Measurements from ENCODE around the gene ANO10. TPM values are rescaled to one million over a fixed set of nuclear protein-coding genes. Genes with fewer than 3 reads are reported as not detected.
"Not testable (repeated sequence)": the region's sequence is repeated elsewhere in the genome, so short reads cannot be mapped to it uniquely, and the experiment has no call there.

ANO10 gene
- total RNA-seq, 1 donor: 19.1 TPM

DNA sequence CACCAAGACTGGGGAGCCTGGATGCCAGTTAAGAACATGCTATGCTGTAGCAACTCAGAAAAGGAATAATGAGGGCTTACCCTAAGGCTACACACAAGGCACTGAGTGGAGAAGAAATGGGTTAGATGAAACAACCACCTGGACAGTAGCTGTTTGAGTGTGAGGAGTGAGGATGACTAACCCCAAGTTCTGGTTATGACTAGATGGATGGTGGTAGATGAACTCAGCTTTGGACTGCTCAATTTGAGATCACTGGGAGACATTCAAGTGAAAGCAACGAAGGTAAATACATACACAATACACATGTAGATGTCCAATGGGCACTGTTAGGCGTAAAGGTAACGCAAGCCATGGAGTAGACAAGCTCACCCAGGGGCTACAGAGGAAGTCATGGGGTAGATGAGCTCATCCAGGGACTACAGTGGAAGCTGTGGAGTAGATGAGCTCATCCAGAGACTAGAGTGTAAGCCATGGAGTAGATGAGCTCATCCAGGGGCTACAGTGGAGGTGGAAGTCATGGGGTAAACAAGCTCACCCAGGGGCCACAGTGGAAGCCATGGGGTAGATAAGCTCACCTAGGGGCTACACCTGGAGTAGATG is 98.3 kb downstream of the ANO10 start:
- no peak for DNase-seq (ENCODE audit: low read depth in 2 of 3, low spot score in 2 of 3)

DNA sequence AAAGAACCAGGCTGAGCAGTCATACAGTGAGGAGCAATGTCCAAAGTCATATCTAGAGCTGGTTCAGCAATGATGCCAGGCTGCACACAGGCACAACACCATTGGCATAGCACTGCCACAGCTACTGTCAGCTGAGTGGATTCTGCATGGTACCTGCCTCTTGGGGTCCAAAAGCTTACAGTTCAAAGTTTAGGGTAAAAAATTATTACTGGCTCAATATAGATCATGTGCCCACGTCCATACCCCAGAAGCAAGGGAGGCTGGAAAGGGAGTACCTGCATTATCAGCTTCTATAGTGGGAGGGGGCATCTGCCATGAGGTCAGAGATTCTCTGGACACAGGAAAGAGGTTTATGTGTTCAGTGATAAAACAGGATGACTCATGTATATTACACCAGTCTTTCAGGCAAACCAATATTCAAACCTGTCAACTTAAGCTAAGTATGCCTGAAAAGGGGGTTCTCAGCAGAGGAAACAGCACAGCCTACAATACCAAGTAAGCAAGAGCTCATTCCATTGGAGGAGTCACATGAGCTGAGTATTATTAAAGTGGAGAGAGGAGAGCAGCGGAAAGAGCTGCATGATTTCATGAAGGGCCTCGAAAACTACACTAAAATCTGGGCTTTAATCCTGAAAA is 99.0 kb downstream of the ANO10 start:
- DNase-seq (ENCODE audit: low read depth in 2 of 3, low spot score in 2 of 3): no peak

DNA sequence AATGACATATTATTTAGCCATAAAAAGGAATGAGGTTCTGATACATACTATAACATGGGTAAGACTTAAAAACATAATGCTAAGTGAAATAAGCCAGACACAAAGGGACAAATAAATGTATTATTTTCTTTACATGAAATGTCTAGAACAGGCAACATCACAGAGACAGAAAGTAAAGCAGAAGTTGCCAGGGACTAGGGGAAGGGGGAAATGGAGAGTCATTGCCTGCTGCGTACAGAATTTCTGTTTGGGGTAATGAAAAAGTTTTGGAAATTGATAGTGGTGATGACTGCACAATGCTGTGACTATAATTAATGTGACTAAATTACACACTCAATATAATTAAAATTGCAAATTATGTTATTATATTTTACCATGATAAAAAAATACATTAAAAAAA is 99.9 kb downstream of the ANO10 start:
- peak in 1 of 3 donors; percentile 38 for DNase-seq (ENCODE audit: low read depth in 2 of 3, low spot score in 2 of 3)

DNA sequence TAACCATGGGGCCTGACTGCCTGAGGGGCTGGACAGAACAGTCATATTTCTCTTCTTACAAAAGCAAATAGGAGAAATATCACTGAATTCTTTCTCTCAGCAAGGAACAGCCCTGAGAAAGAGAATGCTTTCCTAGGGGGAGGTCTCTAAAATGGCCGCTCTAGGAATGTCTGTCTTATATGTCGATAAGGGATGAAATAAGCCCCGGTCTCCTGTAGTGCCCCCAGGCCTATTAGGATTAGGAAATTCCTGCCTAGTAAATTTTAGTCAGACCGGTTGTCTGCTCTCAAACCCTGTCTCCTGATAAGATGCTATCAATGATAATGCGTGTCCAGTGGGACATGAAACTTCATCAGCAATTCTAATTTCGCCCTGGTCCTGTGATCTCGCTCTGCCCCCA is 103.3 kb downstream of the ANO10 start:
- not testable (repeated sequence) for DNase-seq (ENCODE audit: low read depth in 2 of 3, low spot score in 2 of 3)

DNA sequence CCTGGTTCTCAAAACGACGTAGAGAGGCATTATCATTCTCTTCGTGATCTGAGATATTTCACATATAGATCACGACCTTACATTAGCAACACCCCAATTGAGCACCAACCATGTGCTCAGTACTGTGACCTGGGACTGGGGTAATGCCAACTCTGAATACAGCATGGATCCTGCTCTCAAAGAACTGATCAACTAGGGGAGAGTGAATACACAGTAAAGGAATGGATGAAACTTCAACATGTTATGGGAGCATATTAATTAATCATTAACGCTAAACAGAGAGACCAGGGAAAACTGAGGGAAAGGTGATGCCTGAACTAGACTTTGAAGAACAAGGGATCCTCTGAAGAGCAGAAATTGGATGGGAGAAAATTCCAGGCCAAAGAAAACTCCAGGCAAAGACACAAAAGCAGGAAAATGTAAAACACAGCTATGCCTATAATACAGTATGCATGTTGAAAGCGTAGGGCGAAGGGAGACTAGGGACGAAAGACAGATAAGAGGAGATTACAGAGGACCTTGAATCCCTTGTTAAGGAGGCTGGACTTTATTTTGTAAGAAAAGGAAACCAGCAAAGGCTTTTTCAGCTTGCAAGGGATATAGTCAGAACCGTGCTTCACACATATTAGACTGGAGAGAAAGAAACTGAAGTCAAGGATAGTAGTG is 105.7 kb downstream of the ANO10 start:
- DNase-seq (ENCODE audit: low read depth in 2 of 3, low spot score in 2 of 3): no peak

DNA sequence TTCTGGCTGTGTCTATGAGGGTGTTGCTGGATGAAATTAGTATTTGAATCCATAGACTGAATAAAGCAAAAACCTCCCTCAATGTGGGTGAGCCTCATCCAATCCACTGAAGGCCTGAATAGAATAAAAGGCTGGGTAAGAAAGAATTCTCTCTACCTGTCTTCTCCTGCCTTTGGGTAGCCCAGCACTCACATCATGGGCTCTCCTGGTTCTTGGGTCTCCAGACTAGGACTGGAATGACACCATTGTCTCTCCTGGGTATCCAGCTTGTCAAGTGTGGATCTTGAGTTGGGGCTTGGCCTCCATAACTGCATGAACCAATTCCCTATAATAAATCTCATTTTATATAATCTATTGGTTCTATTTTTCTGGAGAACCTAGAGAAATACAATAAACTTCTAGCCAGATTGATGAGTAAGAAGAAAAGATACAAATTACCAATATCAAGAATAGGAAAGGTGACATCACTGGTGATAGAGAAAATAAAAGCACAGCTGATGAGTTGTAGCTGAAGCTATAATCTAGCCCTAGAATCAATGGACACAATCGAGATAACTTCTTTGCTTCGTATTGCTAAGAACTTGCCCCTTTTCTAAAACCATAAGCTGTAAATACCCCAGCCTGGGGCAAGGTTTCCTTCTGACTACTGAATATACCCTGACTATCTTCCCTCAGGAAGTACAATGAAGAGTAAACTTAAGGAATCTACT is 106.4 kb downstream of the ANO10 start:
- no peak for DNase-seq (ENCODE audit: low read depth in 2 of 3, low spot score in 2 of 3)

DNA sequence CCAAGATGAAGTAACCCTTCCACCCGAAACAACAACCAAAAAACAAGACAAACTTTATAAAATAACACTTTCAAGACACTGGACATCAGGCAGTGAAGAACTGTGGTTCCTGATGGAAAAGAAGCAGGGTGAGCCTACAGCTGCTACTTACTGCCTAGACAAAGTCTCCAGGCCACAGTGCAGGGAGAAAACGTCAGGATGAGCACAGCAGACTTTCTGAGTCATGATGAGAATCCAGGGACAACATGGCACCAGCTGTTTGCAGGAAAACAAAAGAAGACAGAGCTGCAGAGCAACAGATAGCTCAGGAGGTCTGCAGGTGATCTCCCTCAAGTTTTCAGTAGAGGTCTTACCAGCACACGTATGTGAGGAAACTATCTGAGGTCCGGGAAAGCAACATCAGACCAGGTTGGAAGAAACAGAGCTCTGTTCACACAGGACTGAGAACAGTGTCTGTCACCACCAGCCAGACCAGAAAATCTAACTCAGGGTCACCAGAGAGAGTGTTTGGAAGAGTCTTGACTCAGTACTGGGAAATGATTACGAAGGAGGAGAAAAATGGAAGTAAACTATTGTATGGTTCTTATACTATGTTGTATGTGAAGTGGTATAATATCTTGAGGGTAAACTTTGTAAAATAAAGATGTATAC is 108.9 kb downstream of the ANO10 start:
- DNase-seq (ENCODE audit: low read depth in 2 of 3, low spot score in 2 of 3): no peak

DNA sequence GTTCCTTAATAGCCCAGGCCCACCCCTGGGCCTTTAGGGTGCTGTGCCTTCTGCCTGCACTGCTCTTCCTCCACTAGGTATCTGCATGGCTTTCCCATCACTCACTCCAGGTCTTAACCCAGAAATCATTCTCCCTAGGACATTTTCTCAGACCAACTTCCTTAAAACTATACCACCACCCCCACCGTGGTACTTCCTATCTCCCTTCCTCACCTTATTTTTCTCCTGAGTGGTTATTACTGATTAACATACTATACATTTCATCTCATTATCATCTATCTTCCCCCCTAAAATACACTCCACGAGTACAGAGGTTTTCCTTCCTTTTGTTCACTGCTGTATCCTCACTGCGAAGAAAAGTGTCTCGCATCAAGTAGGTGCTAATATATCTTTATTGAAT is 115.2 kb downstream of the ANO10 start:
- no peak for DNase-seq (ENCODE audit: low read depth in 2 of 3, low spot score in 2 of 3)

DNA sequence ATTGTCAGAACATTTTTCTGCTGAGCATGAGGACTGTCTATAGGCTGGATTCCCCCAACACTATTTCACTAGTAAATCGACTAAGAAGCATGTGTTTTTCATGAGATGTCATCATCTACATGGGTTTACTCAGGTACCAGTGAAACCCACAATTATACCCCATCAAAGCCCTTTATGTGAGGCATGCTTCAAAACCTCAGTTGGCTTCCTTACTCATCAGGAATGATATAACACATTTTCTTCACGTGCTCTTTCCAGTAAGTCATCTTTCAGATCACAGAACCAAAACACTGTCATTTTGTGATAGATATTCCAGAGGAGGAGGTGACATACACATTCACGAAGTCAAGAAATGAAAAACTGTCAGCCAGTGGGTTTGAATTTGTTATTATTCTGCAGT is 116.5 kb downstream of the ANO10 start:
- DNase-seq (ENCODE audit: low read depth in 2 of 3, low spot score in 2 of 3): no peak

DNA sequence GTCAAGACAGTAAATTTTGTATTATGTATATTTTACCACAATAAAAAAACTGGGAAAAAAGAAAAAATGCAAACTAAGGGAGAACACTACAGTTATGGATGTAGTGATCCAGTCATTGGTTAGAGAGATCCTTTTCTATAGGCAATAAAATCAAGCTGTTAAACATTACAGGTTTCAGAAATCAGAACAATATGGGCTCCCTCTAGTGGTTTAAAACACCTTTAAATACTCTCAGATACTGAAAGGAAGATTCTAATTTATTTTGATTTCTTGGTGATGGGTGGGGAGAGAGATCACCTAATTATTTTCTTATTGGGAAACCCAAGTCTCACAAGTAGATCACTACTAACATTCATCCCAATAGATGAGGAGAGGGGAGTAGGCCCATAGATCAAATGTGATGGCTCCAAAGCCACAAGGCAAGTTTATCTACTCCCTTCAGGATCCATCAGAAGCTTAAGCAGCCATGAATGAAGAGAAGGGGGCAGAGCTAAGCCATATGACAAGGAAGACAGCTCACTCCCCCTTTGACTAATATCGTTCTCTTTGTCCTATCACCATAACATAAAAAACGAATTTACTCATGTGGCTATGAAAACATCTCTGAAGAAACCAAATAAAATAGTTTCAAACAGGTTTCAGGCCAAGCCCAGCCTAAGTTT is 118.6 kb downstream of the ANO10 start:
- DNase-seq (ENCODE audit: low read depth in 2 of 3, low spot score in 2 of 3): peak in 2 of 3 donors; percentile 20 to 48

DNA sequence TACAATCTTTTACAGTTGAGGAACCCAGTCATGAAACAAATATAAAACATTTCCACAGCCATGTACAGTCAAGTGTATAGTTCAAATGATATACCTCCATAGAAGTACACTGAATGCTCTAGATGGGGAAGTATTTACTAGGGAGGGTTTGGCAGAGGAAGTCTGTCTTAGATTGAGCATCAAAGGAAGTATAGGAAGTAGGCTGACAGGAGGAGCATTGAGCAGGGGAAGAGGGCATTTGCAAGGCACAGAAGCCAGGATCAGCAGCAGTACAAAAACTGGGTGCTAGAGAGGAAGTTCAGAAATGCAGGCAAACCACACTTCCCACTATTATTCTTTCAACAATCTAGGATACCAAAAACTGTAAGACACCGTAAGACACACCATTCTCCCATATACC is 122.6 kb downstream of the ANO10 start:
- peak in 2 of 3 donors; percentile 16 to 42 for DNase-seq (ENCODE audit: low read depth in 2 of 3, low spot score in 2 of 3)

DNA sequence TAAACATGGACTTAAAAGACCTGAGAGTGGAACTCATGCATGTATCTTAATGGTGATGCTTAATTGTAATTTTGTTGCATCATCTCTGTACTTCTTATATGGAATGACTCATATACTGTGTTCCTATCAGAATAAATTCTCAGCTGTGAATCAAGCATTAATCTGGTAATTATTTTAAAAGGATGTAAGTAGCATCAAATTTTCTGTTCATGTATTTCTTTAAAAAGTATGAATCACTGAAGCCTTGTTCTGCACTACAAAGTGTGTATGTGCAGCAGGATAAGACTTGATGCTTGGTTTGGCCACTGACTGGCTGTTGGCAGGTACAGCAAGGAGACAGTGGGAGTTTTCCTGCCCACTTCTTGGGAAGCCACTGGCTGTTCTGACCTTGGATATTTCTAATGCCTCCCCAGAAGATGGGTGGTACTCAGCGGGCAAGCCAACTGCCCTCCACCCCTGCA is 123.9 kb downstream of the ANO10 start:
- DNase-seq (ENCODE audit: low read depth in 2 of 3, low spot score in 2 of 3): no peak

DNA sequence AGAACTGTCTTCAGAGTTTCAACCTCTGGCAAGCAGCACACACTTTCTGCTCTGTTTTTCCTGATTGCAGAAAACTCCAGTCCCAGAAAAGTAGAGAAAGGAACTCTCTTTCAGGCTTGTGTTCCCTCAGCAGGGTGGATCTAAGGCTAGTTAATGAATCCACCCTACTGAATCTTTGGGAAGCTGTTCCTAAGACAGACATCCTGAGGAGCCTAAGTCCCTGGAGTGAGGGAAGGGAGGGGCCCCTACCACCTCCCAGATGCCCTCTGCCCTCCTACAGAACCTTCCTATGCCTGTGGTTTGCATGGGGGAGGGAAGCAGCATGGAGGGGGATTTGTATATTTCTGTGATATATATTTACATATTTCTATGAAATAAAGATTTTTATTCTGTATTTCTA is 124.4 kb downstream of the ANO10 start:
- DNase-seq (ENCODE audit: low read depth in 2 of 3, low spot score in 2 of 3): no peak

DNA sequence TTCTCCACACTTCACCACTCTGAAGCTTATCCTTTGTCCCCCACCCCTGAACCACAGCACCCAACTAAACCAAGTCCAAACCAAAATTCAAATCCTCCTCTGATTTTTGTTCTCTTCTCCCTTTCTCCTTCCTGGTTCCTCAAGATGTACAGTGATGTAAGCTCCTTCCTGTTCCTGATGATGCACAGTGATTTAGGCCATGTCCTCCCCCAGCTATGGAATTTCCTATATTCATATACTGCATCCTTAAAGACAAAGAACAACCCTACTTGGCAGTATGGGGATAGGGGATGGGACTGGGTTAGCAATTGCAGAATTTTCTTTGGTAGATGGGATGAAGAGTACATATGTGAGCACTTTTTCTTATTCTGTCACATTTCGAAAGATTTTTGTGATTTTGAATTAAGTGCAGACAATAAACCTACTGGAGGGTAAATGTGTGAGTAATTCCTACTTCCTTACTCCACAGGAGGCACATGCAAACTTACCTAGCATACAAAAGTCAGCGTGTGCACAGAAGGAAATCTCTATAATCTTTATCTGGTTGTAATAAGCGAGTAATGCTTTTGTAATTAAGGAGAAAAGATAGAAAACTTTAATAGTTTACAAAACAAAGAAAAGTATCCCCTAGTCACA is 125.0 kb downstream of the ANO10 start:
- DNase-seq (ENCODE audit: low read depth in 2 of 3, low spot score in 2 of 3): no peak

DNA sequence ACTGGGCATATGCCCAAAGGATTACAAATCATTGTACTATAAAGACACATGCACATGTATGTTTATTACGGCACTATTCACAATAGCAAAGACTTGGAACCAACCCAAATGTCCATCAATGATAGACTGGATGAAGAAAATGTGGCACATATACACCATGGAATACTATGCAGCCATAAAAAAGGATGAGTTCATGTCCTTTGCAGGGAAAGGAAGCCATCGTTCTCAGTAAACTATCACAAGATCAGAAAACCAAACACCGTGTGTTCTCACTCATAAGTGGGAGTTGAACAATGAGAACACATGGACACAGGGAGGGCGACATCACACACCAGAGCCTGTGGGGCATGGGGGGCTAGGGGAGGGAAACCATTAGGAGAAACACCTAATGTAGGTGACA is 128.9 kb downstream of the ANO10 start:
- DNase-seq (ENCODE audit: low read depth in 2 of 3, low spot score in 2 of 3): not testable (repeated sequence)

DNA sequence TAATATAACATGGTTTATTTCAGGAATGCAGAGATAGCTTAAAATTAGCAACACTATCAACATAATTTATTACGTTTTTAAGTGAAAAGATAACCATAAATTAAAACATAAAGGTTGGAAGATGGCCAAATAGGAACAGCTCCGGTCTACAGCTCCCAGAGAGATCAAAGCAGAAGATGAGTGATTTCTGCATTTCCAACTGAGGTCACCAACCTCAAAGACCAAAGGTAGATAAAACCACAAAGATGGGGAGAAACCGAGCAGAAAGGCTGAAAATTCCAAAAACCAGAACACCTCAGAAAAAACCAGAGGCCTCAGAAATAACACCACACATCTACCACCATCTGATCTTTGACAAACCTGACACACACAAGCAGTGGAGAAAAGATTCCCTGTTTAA is 130.0 kb downstream of the ANO10 start:
- DNase-seq (ENCODE audit: low read depth in 2 of 3, low spot score in 2 of 3): not testable (repeated sequence)

DNA sequence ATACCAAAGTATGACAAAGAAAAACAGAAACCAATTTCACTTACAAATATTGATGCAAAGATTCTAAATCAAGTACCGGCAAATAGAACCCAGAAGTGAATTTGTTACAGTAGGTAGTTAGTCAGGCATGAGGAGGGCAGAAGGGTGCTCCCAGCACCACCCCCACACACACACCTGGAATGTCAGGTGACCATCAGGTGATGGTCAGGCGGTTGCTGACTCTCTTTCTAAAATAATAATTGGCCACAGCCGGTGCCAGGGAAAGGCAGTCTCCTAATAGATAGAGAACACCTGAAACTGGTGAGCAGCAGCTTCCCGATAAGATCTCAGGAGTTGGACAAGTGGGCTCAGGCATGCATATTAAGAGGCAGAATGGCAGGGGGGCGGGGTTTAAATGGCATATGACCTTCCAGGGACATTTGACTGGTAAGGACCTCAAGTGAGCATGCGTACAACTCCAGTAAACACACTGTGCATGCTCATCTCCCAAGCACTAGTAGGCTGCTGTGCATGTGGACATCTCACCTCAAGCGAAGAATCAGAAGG is 131.1 kb downstream of the ANO10 start:
- no peak for DNase-seq (ENCODE audit: low read depth in 2 of 3, low spot score in 2 of 3)

DNA sequence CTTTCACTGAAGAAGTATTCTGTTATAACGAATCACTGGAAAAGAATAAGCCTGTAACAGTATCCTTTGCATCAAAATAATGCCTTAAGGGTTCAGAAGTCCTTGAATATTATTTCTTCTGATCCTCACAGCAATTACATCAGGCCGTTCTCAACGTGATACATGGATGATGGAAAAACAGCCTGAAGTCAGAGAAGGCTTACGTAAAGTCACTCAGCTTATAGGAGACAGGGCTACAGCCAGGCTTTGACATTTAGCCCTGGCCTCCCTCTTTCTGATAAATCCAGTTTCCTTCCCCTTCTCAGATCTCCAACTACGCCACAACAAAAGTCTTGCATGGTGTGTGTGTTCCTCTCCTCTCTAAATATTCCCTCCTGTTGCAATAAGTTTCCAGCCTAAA is 131.9 kb downstream of the ANO10 start:
- DNase-seq (ENCODE audit: low read depth in 2 of 3, low spot score in 2 of 3): peak in 1 of 3 donors; percentile 11

DNA sequence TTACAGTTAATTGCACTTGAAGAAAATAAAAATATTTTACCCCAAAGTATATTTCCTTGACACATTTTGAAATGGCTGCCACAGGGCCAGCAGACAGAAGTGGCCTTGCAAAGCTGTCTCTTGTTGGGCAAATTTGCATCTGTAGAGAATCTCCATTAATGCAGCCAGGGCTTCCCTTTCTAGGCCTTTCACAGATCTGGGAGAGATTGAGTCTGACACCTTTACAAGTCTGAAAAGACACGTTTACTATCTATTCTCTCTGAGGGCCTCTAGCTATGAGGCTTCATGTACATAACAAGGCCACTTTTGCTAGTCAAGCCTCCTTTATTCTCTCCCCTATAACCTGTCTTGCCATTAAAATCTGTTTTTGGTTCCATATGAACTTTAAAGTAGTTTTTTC is 135.9 kb downstream of the ANO10 start:
- DNase-seq (ENCODE audit: low read depth in 2 of 3, low spot score in 2 of 3): no peak
